A673 (cell line): Measurements from ENCODE around the gene SMAD5. TPM values are rescaled to one million over a fixed set of nuclear protein-coding genes. Genes with fewer than 3 reads are reported as not detected.

ENCODE experiments used
- BruUV-seq: library from RNA; stranded (reverse); fragments of 400-500 nt; replicated peaks from 2 replicates; lab custom pipeline; 2021; lab: Mats Ljungman, UMichigan
- CTCF ChIA-PET: fragments of 300-600 bp; sonication (Branson Sonifier 250); formaldehyde crosslinking; loops from one replicate; lab custom pipeline; 2022; ENCODE audit warnings: antibody characterized with exemption; lab: Charles Lee
- POLR2A ChIA-PET: fragments of 300-600 bp; sonication (Branson Sonifier 250); formaldehyde crosslinking; loops from one replicate; lab custom pipeline; 2022; ENCODE audit warnings: antibody characterized with exemption; ENCODE audit not compliant: low non-redundant PET; lab: Charles Lee
- DNase-seq: peaks from one replicate; pipeline ENCODE4 v3.0.0-alpha.2; 2015; ENCODE audit warnings: low spot score
- H3K27ac ChIP-seq: fragments of 200-600 bp; sonication (generic); 2 replicates; pipeline ENCODE4 v1.5.1; 2016; ENCODE audit warnings: mixed run types, low read depth, mild to moderate bottlenecking, mixed read lengths, antibody characterized with exemption, low read length; ENCODE audit not compliant: poor library complexity, severe bottlenecking
- H3K27me3 ChIP-seq: fragments of 200-600 bp; sonication (generic); replicated peaks from 2 replicates; pipeline ENCODE4 v1.6.1; 2017; ENCODE audit warnings: mixed run types, low read depth, mild to moderate bottlenecking, mixed read lengths, antibody characterized with exemption, low read length; ENCODE audit not compliant: insufficient read depth, poor library complexity
- H3K36me3 ChIP-seq: fragments of 200-600 bp; sonication (generic); 2 replicates; pipeline ENCODE4 v1.6.1; 2016; ENCODE audit warnings: mixed run types, mild to moderate bottlenecking, mixed read lengths, antibody characterized with exemption, low read length; ENCODE audit not compliant: insufficient read depth, poor library complexity, severe bottlenecking
- H3K4me1 ChIP-seq: fragments of 200-600 bp; sonication (generic); 2 replicates; pipeline ENCODE4 v1.6.1; 2017; ENCODE audit warnings: mixed run types, mild to moderate bottlenecking, mixed read lengths, antibody characterized with exemption, low read length; ENCODE audit not compliant: insufficient read depth, poor library complexity, severe bottlenecking
- H3K4me3 ChIP-seq: fragments of 200-600 bp; sonication (generic); 2 replicates; pipeline ENCODE4 v1.5.1; 2016; ENCODE audit warnings: low read depth, mixed run types, mild to moderate bottlenecking, mixed read lengths, low read length; ENCODE audit not compliant: poor library complexity, severe bottlenecking
- H3K9me3 ChIP-seq: fragments of 200-600 bp; sonication (generic); 2 replicates; pipeline ENCODE4 v1.6.1; 2016; ENCODE audit warnings: mixed run types, low read depth, mild to moderate bottlenecking, mixed read lengths, antibody characterized with exemption, low read length; ENCODE audit not compliant: poor library complexity, severe bottlenecking
- CTCF ChIP-seq: fragments of 300-800, 200-600 bp; sonication (generic); conservative IDR thresholded peaks from 2 replicates; pipeline ENCODE4 v1.5.1; 2017; ENCODE audit warnings: low read depth, mild to moderate bottlenecking, antibody characterized with exemption, low read length, moderate library complexity, mixed read lengths
- EZH2 ChIP-seq: fragments of 200-600 bp; sonication (generic); IDR thresholded peaks from 2 replicates; pipeline ENCODE4 v1.6.1; 2017; ENCODE audit warnings: borderline replicate concordance, low read depth, mild to moderate bottlenecking, mixed read lengths, antibody characterized with exemption, low read length; ENCODE audit not compliant: poor library complexity, severe bottlenecking
- intact Hi-C: fragments of 100-400 bp; cut with micrococcal nuclease; formaldehyde crosslinking; loops from one replicate; pipeline ENCODE4 v1.10.0; 2022; ENCODE audit not compliant: unreplicated experiment
- total RNA-seq: library from RNA; stranded (reverse); gene quantifications from 2 replicates; pipeline ENCODE4 v1.2.3, GENCODE V29; 2021

Gene SMAD5
- total RNA-seq, 1 experiment from 2014 or later, result 72.0 TPM

DNA sequence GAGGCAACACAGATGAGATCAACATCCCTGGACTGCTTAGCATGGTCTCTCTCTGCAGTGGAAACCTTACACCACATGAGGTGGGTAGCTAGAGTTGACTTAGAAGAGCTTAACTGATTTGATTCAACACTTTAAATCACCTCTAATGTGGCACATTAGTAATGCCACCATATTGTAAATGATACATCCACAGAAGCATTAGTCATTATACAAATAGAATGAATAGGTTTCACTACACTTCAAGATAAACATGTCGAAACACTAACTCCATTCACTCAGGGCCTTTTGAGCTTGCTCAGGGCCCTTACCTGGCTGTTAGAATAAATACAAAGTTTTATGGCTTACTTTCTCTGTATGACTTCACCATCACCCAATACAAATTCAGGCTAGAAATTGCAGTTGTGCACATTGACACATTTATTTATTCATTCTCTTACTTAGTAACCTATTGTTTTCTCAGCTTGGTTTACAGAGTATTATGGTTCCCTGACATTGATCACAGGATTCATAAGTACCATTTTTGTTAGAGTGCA, 9.3 kb upstream of the SMAD5 start:
- DNase-seq, result no peak
- CTCF ChIA-PET, result no interaction called here

DNA sequence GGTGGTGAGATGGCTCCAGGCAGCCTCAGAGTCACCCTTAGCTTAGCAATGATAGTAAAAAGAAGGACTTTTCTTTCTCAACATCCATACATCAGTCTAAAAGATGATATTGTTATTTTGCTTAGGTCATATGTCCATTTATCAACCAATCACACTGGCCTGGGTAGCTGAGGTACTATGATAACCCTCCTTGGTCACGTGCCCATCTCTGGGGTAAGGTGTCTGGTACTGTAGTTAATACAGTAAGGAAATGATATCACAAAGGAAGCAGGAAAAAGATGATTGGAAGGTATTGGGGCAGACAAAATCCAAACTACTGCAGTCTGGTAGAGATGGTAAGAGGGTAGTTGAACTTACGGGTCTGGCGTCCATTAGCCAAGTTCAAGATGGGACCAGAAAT, 5.1 kb upstream of the SMAD5 start:
- BruUV-seq, result no TSS peak
- no peak for TF ChIP-seq EZH2
- no peak for TF ChIP-seq CTCF
- Histone ChIP-seq H3K9me3 (no peaks in the 10 kb centered on the region), H3K4me1 (peaks cover 4% of the 10 kb centered on the region), H3K4me3 (no peak overlapping the region), H3K27ac (no peak overlapping the region), H3K36me3 (no peaks in the 10 kb centered on the region), H3K27me3 (peaks cover 38% of the 10 kb centered on the region)
- intact Hi-C loops, result no loop called here
- ChIA-PET CTCF (no interaction called here), POLR2A (no interaction called here)
- DNase-seq, result no peak

More for the DNA sequence above, 9.3 kb upstream of the SMAD5 start:
- Histone ChIP-seq H3K4me1 (no peaks in the 10 kb centered on the region), H3K27me3 (peaks cover 32% of the 10 kb centered on the region), H3K4me3 (no peak overlapping the region), H3K9me3 (no peaks in the 10 kb centered on the region), H3K36me3 (no peaks in the 10 kb centered on the region), H3K27ac (no peak overlapping the region)
- TF ChIP-seq EZH2 (no peak), CTCF (no peak)
- intact Hi-C loops, result no loop called here
- BruUV-seq, result no TSS peak
- POLR2A ChIA-PET, result no interaction called here

DNA sequence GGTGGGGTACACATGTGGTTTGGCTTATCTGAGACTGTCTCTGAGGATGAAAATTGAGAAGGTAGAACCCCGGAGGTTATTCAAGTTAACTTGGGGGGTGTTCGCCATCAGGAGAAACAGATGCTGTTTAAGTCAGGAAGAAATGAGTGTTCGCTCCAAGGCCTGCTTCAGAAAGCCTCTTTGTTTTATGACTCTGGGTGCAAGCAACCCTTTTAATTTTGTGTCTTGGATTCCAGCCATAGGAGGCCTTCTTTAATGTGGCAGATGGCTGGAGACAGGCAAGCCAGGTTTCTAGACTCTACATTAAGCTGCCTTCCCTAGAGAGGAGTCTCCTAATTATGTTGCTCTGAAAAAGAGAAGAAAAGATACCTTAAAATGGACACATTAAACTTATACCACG, 4.2 kb upstream of the SMAD5 start:
- H3K36me3 ChIP-seq, result no peaks in the 10 kb centered on the region
- no peak for DNase-seq
- H3K27me3 ChIP-seq, result peaks cover 32% of the 10 kb centered on the region
- CTCF ChIA-PET, result no interaction called here
- H3K27ac ChIP-seq, result no peak overlapping the region
- no peaks in the 10 kb centered on the region for H3K9me3 ChIP-seq
- POLR2A ChIA-PET, result no interaction called here
- BruUV-seq, result no TSS peak
- no peak overlapping the region for H3K4me3 ChIP-seq
- intact Hi-C loops, result no loop called here
- peaks cover 4% of the 10 kb centered on the region for H3K4me1 ChIP-seq
- TF ChIP-seq EZH2 (no peak), CTCF (no peak)
